HG03565 (cell line): ENCODE data around the gene CENPM.

Experiments
- ATAC-seq: cut with Tn5 transposase; IDR thresholded peaks from one replicate; pipeline ENCODE4 v1.9.1; 2021; ENCODE audit warnings: mild to moderate bottlenecking, moderate library complexity; ENCODE audit not compliant: unreplicated experiment

The CENPM gene

GRCh38 chr22:41946629-41947423 lies at the start of gene CENPM:
CENPM (minus strand) TSS chr22:41947152; CDS start chr22:41947076, 76 bp downstream.
- peak; percentile 72 for ATAC-seq

DNA sequence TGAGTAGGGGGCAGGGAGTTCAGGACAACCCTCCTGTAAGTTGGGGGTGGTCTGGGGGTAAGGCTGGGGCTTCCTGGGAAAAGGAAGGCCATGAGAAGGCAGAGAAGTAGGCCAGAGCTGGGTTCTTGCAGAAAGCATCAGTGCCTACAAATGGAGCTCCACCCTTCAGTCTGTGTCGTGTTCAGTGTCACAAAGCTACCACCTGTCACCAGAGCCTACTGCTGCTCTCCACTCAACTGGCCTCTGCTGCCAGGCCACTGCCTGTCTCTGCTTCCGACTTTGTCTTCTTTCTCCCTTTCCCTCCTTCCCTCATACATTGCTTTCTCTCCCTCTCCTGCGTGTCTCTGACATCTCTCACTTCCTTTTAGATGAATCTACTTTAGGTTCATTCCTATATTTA lies 48.3 kb upstream of the CENPM start:
- no peak for ATAC-seq

- ATAC-seq, result no peak
Measured at GRCh38 chr22:41992496-41992895, 45.5 kb upstream of the CENPM start.

GRCh38 chr22:41991111-41991510 lies 44.2 kb upstream of the CENPM start:
- no peak for ATAC-seq

DNA sequence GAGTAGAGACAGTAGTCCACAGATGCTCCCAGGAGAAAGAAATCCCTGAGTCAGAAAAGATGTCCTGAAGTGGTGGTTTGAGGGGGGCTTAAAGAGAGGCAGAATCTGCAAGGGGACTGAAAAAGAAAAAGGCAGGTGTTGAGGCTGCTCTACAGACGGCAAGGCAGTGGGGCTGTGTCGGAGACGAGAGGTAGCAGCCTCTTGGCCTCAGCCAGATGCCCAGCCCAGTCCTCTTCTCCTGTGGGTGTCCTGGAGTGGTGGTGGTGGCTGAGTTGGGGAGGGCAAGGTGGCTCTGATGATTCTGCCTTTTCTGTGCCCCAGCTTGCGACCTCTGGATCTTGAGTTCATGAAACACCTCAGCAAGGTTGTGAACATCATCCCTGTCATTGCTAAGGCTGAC lies 42.3 kb upstream of the CENPM start:
- ATAC-seq, result no peak

- ATAC-seq, result no peak
Measured at GRCh38 chr22:41987276-41987675, 40.3 kb upstream of the CENPM start.

DNA sequence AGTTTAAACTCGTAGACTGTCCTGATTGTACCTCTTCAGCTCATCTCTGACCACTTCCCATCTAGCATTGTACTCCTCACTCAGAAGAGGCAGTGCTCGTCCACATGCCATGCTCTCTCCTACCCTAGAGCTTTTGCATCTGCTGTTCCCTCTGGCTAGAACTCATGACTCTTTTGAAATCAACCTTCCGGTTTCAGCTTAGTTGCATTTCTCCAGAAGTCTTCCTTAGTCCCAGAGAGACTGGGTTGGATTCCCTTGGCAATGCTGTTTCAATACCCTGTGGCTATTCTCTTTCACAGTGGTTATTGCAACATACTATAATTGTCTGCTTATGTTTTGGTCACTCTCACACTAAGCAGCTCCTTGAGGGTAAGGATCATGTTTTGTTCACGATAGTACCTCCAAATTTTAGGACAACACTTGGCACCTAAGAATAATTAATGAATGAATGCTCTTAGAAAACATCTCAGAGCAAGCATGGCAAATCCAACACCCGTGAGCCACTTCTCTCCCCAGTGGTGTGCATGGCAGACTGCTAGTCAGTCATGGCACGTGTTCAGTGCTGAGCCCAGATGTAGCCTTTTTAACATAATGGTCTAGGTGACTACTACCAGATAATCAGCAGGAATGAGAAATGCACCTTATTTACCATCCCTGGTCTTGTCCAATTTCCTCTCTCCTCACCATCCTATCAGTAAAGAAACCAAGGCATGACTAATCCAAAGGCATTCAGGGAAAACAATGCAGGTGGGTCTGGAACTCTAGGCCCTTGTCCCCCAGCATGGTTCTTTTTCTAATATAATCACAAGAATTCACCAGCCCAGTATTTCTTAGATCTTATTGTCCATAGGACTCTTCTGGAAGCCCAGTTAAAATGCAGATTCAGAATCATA lies 36.8 kb upstream of the CENPM start:
- ATAC-seq, result no peak

GRCh38 chr22:41982865-41983264 lies 35.9 kb upstream of the CENPM start:
- ATAC-seq, result no peak

GRCh38 chr22:41979423-41980250 lies 32.7 kb upstream of the CENPM start:
- no peak for ATAC-seq

- ATAC-seq, result no peak
Measured at GRCh38 chr22:41978732-41979131, 31.8 kb upstream of the CENPM start.

GRCh38 chr22:41976961-41977566 lies 30.1 kb upstream of the CENPM start:
- no peak for ATAC-seq

DNA sequence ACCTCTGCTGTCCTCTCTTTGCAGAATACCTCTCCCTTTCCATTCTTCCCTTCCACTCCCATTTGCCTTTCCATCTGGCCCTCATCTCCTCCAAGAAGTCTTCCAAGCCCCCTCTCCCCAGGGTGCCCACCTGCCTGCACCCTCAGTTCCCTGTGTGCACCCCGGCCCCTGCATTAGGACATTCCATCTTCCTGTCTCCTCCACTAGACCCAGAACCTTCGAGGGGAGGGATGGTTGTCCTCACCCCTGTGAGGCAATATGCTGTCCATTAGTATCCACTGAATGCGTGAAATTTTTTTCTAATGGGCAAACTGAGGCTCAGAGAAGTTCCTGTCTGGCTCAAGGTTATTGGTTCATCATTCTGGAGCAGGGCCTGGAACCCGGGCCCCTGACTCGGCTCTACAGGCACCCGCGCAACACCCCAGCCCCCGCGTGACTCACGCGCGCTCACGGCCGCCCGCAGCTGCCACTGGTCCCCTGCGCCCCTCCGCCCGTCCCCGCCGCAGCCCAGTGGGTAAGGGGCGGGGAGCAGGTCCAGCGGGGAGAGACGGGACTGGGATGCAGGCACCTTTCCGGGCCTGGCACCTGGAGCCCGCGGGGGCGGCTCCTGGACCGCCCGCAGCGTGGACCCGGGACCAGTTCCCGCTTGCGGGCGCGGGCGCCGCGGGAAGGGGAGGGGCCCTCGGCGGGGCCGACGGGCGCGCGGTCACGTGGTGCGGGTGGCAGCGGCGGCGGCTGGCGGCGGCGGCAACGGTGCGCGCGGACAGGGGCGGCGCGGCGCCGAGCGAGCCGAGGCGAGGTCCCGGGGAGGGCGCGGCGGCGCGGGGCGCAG lies 29.3 kb upstream of the CENPM start:
- ATAC-seq, result no peak

- ATAC-seq, result no peak
Measured at GRCh38 chr22:41975299-41976069, 28.5 kb upstream of the CENPM start.

DNA sequence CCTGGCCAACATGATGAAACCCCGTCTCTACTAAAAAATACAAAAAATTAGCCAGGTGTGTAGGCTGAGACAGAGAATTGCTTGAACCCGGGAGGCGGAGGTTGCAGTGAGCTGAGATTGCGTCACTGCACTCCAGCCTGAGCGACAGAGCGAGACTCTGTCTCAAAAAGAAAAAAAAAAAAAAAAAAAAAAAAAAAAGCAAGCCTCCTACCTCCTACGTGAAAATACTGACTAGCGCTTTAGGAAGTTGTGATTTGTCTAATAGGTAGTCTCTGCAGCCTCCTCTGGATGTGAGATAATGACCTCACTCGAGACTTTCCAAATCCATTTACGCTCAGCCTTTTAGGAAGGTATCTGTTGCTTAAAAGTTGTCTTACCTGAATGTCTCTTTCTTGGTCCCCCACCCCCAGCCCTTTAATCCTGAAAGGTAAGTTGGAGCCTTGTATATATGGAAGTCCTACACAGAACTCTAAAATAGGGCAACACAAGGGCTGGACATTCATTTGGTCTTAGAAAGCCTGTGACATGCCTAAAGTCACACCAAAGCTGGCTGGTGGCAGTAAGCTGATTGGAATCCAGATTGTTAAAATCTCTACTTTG lies 27.8 kb upstream of the CENPM start:
- ATAC-seq, result no peak

DNA sequence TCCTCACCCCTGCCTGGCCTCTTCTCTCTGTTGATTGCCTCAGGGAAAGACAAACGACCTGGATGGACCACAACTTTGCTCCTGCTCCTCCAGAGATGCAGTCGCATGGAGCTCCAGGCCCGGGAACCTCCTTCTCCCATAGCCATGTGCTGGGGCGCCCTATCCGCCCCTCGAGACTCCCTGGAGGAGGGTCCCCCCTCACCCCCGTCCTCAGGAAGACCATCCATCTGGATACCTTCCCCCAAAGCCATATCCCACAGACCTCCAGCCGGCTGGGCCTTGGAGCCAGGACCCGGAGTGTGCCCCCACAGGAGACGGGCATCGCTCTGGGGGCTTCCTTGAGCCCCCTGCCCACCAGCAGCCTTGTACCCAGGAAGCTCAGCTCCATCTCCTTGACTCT lies 24.5 kb upstream of the CENPM start:
- no peak for ATAC-seq

- ATAC-seq, result no peak
Measured at GRCh38 chr22:41970601-41971000, 23.6 kb upstream of the CENPM start.

DNA sequence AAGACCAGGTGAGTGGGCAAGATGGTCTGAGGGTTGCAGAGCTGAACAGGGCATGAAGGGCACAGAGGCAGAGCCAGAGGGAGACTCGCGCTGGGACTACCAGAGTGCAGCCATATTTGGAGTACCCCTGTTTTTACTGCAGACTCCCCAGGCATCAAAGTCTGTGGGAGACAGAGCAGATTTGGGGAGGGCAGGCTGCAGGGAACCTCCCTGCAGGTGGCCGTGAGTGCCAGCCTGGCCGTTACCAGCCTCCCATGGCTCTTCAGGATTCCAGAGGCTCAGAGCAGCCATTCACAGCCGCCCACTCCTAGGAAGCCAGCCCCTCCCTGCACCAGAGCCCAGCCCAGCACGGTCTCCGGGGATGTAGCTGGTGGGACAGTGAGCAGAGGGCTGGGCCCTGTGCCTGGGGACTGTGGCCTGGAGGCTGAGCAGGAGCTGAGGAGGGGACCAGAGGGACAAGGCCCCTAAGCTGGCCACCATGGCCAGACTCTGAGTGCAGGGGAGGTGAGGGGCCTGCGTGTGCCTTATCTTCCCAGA lies 22.2 kb upstream of the CENPM start, which contains the start of gene SEPTIN3:
Gene SEPTIN3, plus strand, starts transcription at position 334 of the 537 bp plus-strand sequence. CDS start 2,050 bp downstream, outside the sequence.
- ATAC-seq, result no peak

- no peak for ATAC-seq
Measured at GRCh38 chr22:41968601-41969000, 21.6 kb upstream of the CENPM start.
